ENCODE measurements around the gene DNMT1.
"Not testable (repeated sequence)": the region's sequence is repeated elsewhere in the genome, so short reads cannot be mapped to it uniquely, and the experiment has no call there.

Gene DNMT1

GRCh38 chr19:10211691-10212090, 16.9 kb upstream of the DNMT1 start:
- H3K36me3 Mint-ChIP-seq (ENCODE audit: insufficient read depth) = peaks cover 3% of the 10 kb centered on the region
- H3K4me1 Mint-ChIP-seq = no peaks in the 10 kb centered on the region
- H3K4me3 Mint-ChIP-seq = no peak overlapping the region
- peaks cover 5% of the 10 kb centered on the region for H3K9me3 Mint-ChIP-seq
- ATAC-seq (replicated peaks; ENCODE audit: extremely low read depth, poor library complexity, severe bottlenecking) = no peak
- H3K27me3 Mint-ChIP-seq = no peaks in the 10 kb centered on the region
- no peak overlapping the region for H3K27ac Mint-ChIP-seq (ENCODE audit: low read depth)
- no peak for DNase-seq (ENCODE audit: low spot score in 2 of 2)

GRCh38 chr19:10211061-10211460, 16.3 kb upstream of the DNMT1 start:
- Mint-ChIP-seq H3K36me3 (ENCODE audit: insufficient read depth) (peaks cover 3% of the 10 kb centered on the region), H3K4me3 (no peak overlapping the region), H3K4me1 (no peaks in the 10 kb centered on the region), H3K27me3 (no peaks in the 10 kb centered on the region), H3K9me3 (peaks cover 5% of the 10 kb centered on the region), H3K27ac (ENCODE audit: low read depth) (no peak overlapping the region)
- DNase-seq (ENCODE audit: low spot score in 2 of 2) = no peak
- no peak for ATAC-seq (replicated peaks; ENCODE audit: extremely low read depth, poor library complexity, severe bottlenecking)

- no peaks in the 10 kb centered on the region for H3K27me3 Mint-ChIP-seq
- no peak overlapping the region for H3K4me3 Mint-ChIP-seq
- ATAC-seq (replicated peaks; ENCODE audit: extremely low read depth, poor library complexity, severe bottlenecking) (no peak), DNase-seq (ENCODE audit: low spot score in 2 of 2) (no peak)
- H3K27ac Mint-ChIP-seq (ENCODE audit: low read depth) = no peak overlapping the region
- H3K36me3 Mint-ChIP-seq (ENCODE audit: insufficient read depth) = peaks cover 3% of the 10 kb centered on the region
- peaks cover 5% of the 10 kb centered on the region for H3K9me3 Mint-ChIP-seq
- H3K4me1 Mint-ChIP-seq = no peaks in the 10 kb centered on the region
Measured at GRCh38 chr19:10209315-10209714, 14.6 kb upstream of the DNMT1 start.

GRCh38 chr19:10207026-10207425, 12.3 kb upstream of the DNMT1 start:
- peaks cover 3% of the 10 kb centered on the region for H3K36me3 Mint-ChIP-seq (ENCODE audit: insufficient read depth)
- H3K4me1 Mint-ChIP-seq = no peaks in the 10 kb centered on the region
- H3K27ac Mint-ChIP-seq (ENCODE audit: low read depth) = no peak overlapping the region
- ATAC-seq (replicated peaks; ENCODE audit: extremely low read depth, poor library complexity, severe bottlenecking) (no peak), DNase-seq (ENCODE audit: low spot score in 2 of 2) (no peak)
- peaks cover 5% of the 10 kb centered on the region for H3K9me3 Mint-ChIP-seq
- no peak overlapping the region for H3K4me3 Mint-ChIP-seq
- no peaks in the 10 kb centered on the region for H3K27me3 Mint-ChIP-seq

GRCh38 chr19:10206226-10206885, 11.6 kb upstream of the DNMT1 start:
- Mint-ChIP-seq H3K36me3 (ENCODE audit: insufficient read depth) (peaks cover 3% of the 10 kb centered on the region), H3K27me3 (no peaks in the 10 kb centered on the region), H3K4me1 (no peaks in the 10 kb centered on the region), H3K4me3 (no peak overlapping the region), H3K9me3 (peaks cover 5% of the 10 kb centered on the region), H3K27ac (ENCODE audit: low read depth) (no peak overlapping the region)
- no peak for DNase-seq (ENCODE audit: low spot score in 2 of 2)
- ATAC-seq (replicated peaks; ENCODE audit: extremely low read depth, poor library complexity, severe bottlenecking) = no peak

- Mint-ChIP-seq H3K27ac (ENCODE audit: low read depth) (no peak overlapping the region), H3K4me1 (no peaks in the 10 kb centered on the region), H3K4me3 (no peak overlapping the region), H3K9me3 (peaks cover 5% of the 10 kb centered on the region), H3K36me3 (ENCODE audit: insufficient read depth) (peaks cover 5% of the 10 kb centered on the region), H3K27me3 (no peaks in the 10 kb centered on the region)
- no peak for DNase-seq (ENCODE audit: low spot score in 2 of 2)
- ATAC-seq (replicated peaks; ENCODE audit: extremely low read depth, poor library complexity, severe bottlenecking) = no peak
Measured at GRCh38 chr19:10205636-10206035, 10.9 kb upstream of the DNMT1 start.

- Mint-ChIP-seq H3K4me3 (no peak overlapping the region), H3K27me3 (no peaks in the 10 kb centered on the region), H3K9me3 (peaks cover 5% of the 10 kb centered on the region), H3K36me3 (ENCODE audit: insufficient read depth) (peaks cover 5% of the 10 kb centered on the region), H3K4me1 (peaks cover 4% of the 10 kb centered on the region), H3K27ac (ENCODE audit: low read depth) (no peak overlapping the region)
- ATAC-seq (replicated peaks; ENCODE audit: extremely low read depth, poor library complexity, severe bottlenecking) = no peak
- no peak for DNase-seq (ENCODE audit: low spot score in 2 of 2)
Measured at GRCh38 chr19:10203686-10204085, 8.9 kb upstream of the DNMT1 start.

- no peak overlapping the region for H3K4me3 Mint-ChIP-seq
- H3K9me3 Mint-ChIP-seq = no peaks in the 10 kb centered on the region
- H3K27ac Mint-ChIP-seq (ENCODE audit: low read depth) = peak overlapping the region; percentile 41
- H3K36me3 Mint-ChIP-seq (ENCODE audit: insufficient read depth) = peaks cover 2% of the 10 kb centered on the region
- H3K4me1 Mint-ChIP-seq = peaks cover 6% of the 10 kb centered on the region
- DNase-seq (ENCODE audit: low spot score in 2 of 2) (no peak), ATAC-seq (replicated peaks; ENCODE audit: extremely low read depth, poor library complexity, severe bottlenecking) (no peak)
- no peaks in the 10 kb centered on the region for H3K27me3 Mint-ChIP-seq
Measured at GRCh38 chr19:10201176-10201575, 6.4 kb upstream of the DNMT1 start.

- H3K27ac Mint-ChIP-seq (ENCODE audit: low read depth); ATAC-seq (replicated peaks; ENCODE audit: extremely low read depth, poor library complexity, severe bottlenecking); H3K27me3 Mint-ChIP-seq; H3K36me3 Mint-ChIP-seq (ENCODE audit: insufficient read depth); DNase-seq (ENCODE audit: low spot score in 2 of 2); H3K9me3 Mint-ChIP-seq; H3K4me3 Mint-ChIP-seq: not testable (repeated sequence)
- peaks cover 10% of the 10 kb centered on the region for H3K4me1 Mint-ChIP-seq
Measured at GRCh38 chr19:10200101-10200500, 5.3 kb upstream of the DNMT1 start.

- peaks cover 17% of the 10 kb centered on the region for H3K4me1 Mint-ChIP-seq
Measured at GRCh38 chr19:10198889-10199644, 4.3 kb upstream of the DNMT1 start.

GRCh38 chr19:10195199-10195519, 406 bp upstream of the DNMT1 start:
- ATAC-seq (replicated peaks; ENCODE audit: extremely low read depth, poor library complexity, severe bottlenecking) (peak; percentile 6), DNase-seq (ENCODE audit: low spot score in 2 of 2) (no peak)
- H3K4me3 Mint-ChIP-seq = peak overlapping the region; percentile 91
- H3K36me3 Mint-ChIP-seq (ENCODE audit: insufficient read depth) = peaks cover 23% of the 10 kb centered on the region
- H3K9me3 Mint-ChIP-seq = no peaks in the 10 kb centered on the region
- H3K27me3 Mint-ChIP-seq = no peaks in the 10 kb centered on the region
- peaks cover 29% of the 10 kb centered on the region for H3K4me1 Mint-ChIP-seq
- H3K27ac Mint-ChIP-seq (ENCODE audit: low read depth) = peak overlapping the region; percentile 82

More at GRCh38 chr19:10198889-10199644, 4.3 kb upstream of the DNMT1 start:
- H3K9me3 Mint-ChIP-seq; DNase-seq (ENCODE audit: low spot score in 2 of 2); ATAC-seq (replicated peaks; ENCODE audit: extremely low read depth, poor library complexity, severe bottlenecking); H3K27me3 Mint-ChIP-seq: not testable (repeated sequence)
- peak overlapping the region; percentile 80 for H3K27ac Mint-ChIP-seq (ENCODE audit: low read depth)
- peaks cover 12% of the 10 kb centered on the region for H3K36me3 Mint-ChIP-seq (ENCODE audit: insufficient read depth)
- H3K4me3 Mint-ChIP-seq = peak overlapping the region; percentile 40

GRCh38 chr19:10193790-10194499, 808 bp downstream of the DNMT1 start:
- ATAC-seq (replicated peaks; ENCODE audit: extremely low read depth, poor library complexity, severe bottlenecking) (no peak), DNase-seq (ENCODE audit: low spot score in 2 of 2) (no peak)
- Mint-ChIP-seq H3K4me1 (peaks cover 35% of the 10 kb centered on the region), H3K9me3 (no peaks in the 10 kb centered on the region), H3K4me3 (peak overlapping the region; percentile 91), H3K36me3 (ENCODE audit: insufficient read depth) (peaks cover 28% of the 10 kb centered on the region), H3K27me3 (no peaks in the 10 kb centered on the region), H3K27ac (ENCODE audit: low read depth) (peak overlapping the region; percentile 82)

GRCh38 chr19:10192922-10193321, 1.8 kb downstream of the DNMT1 start:
- peak overlapping the region; percentile 91 for H3K4me3 Mint-ChIP-seq
- ATAC-seq (replicated peaks; ENCODE audit: extremely low read depth, poor library complexity, severe bottlenecking) (no peak), DNase-seq (ENCODE audit: low spot score in 2 of 2) (no peak)
- H3K27me3 Mint-ChIP-seq = no peaks in the 10 kb centered on the region
- H3K4me1 Mint-ChIP-seq = peaks cover 37% of the 10 kb centered on the region
- no peak overlapping the region for H3K27ac Mint-ChIP-seq (ENCODE audit: low read depth)
- H3K9me3 Mint-ChIP-seq = no peaks in the 10 kb centered on the region
- H3K36me3 Mint-ChIP-seq (ENCODE audit: insufficient read depth) = peaks cover 31% of the 10 kb centered on the region
